ENCODE results near the gene TAGAP.
"Not testable (repeated sequence)": the region's sequence is repeated elsewhere in the genome, so short reads cannot be mapped to it uniquely, and the experiment has no call there.

The TAGAP gene

DNA sequence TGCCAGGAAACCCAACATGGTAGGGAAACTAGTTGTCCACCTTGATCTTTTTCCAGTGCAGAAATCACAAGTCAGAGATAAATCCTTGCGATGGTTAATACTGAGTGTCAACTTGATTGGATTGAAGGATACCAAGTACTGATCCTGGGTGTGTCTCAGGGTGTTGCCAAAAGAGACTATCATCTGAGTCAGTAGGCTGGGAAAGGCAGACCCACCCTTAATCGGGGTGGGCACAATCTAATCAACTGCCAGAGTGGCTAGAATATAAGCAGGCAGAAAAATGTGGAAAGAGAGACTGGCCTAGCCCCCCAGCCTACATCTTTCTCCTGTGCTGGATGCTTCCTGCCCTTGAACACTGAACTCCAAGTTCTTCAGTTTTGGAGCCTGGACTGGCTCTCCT lies 55.1 kb downstream of the TAGAP start:
- H3K4me3 ChIP-seq (ENCODE audit: low read depth, low read length); DNase-seq (ENCODE audit: low read depth): not testable (repeated sequence)

DNA sequence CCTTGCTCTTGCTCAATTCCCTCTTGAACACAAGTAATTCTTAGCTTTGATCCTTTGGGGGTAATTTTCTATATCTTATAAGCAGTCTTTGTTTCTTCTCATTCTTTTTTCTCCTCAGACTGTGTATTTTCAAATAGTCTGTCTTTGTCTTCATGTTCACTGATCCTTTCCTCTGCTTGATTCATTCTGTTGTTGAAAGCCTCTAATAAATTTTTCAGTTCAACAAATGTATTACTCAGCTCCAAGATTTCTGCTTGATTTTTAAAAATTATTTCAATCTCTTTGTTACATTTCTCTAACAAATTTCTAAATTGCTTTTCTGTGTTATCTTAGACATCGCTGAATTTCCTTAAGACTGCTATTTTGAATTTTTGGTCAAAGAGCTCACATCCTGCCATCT lies 56.3 kb downstream of the TAGAP start:
- no peak overlapping the region for H3K4me3 ChIP-seq (ENCODE audit: low read depth, low read length)
- DNase-seq (ENCODE audit: low read depth): no peak

DNA sequence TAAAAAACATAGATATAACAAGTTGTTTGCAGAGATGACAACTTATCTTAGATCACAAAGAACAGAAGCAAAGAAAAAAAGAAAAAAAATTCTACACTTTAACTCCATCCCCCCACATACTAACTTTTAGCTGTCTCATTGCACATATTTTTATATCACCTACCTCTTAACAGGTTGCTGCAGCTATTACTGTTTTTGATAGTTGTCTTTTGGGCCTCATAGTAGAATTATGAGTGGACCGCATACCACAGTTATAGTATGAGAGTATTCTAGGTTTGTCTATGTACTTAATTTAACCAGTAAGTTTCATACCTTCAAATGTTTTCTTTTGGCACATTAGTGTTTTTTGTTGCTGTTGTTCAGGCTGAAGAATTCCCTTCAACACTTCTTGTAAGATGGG lies 57.1 kb downstream of the TAGAP start:
- DNase-seq (ENCODE audit: low read depth): no peak
- H3K4me3 ChIP-seq (ENCODE audit: low read depth, low read length): no peak overlapping the region
